Suprapubic skin (tissue), 3 donors: Measurements from ENCODE around the gene AP4S1.

Experiments used
- POLR2A ChIP-seq, 2 donors: fragments of 450-650 bp; IDR thresholded peaks; one replicate each; pipeline ENCODE4 v1.6.1; 2017; ENCODE audit warnings: antibody characterized with exemption in 2 of 2, mild to moderate bottlenecking in 2 of 2, moderate library complexity in 2 of 2
- TF ChIP-seq, protein P1 (sequence below), 2 donors: fragments of 200-600 bp in 1 of 2; fragments of 450-650 bp in 1 of 2; sonication (generic) in 1 of 2; IDR thresholded peaks; one replicate each; pipeline ENCODE4 v1.5.1; 2016 to 2019; ENCODE audit warnings: antibody characterized with exemption in 2 of 2, mild to moderate bottlenecking in 1 of 2, moderate library complexity in 1 of 2

DNA sequence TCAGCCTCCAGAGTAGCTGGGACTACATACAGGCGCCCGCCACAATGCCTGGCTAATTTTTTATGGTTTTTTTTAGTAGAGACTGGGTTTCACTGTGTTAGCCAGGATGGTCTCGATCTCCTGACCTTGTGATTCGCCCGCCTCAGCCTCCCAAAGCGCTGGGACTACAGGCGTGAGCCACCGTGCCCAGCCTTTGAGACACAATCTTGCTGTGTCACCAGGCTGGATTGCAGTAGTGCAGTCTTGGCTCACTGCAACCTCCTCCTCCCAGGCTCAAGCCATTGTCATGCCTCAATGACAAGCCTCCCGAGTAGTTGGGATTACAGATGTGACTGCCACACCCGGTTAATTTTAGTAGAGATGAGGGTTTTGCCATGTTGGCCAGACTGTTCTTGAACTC is 22.1 kb downstream of the AP4S1 start:
- no peak for TF ChIP-seq POLR2A (IDR thresholded peaks at IDR 0.05)
- TF ChIP-seq, protein P1, sequence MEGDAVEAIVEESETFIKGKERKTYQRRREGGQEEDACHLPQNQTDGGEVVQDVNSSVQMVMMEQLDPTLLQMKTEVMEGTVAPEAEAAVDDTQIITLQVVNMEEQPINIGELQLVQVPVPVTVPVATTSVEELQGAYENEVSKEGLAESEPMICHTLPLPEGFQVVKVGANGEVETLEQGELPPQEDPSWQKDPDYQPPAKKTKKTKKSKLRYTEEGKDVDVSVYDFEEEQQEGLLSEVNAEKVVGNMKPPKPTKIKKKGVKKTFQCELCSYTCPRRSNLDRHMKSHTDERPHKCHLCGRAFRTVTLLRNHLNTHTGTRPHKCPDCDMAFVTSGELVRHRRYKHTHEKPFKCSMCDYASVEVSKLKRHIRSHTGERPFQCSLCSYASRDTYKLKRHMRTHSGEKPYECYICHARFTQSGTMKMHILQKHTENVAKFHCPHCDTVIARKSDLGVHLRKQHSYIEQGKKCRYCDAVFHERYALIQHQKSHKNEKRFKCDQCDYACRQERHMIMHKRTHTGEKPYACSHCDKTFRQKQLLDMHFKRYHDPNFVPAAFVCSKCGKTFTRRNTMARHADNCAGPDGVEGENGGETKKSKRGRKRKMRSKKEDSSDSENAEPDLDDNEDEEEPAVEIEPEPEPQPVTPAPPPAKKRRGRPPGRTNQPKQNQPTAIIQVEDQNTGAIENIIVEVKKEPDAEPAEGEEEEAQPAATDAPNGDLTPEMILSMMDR (IDR thresholded peaks at IDR 0.05), result no peak
